ENCODE results near the gene GIN1. TPM values are rescaled to one million over a fixed set of nuclear protein-coding genes. Genes with fewer than 3 reads are reported as not detected.
A peak's percentile ranks its signal among the peaks of the same experiment; 100 is the strongest.
"Not testable (repeated sequence)": the region's sequence is repeated elsewhere in the genome, so short reads cannot be mapped to it uniquely, and the experiment has no call there.

GIN1 gene
- total RNA-seq, 4 donors from 2014 or later, result 8.3 to 11.7 (median 9.3) TPM

GRCh38 chr5:103059525-103059924 is 60.4 kb downstream of the GIN1 start:
- Histone ChIP-seq H3K4me3 (no peak overlapping the region), H3K9me3 (no peaks in the 10 kb centered on the region), H3K27ac (no peak overlapping the region), H3K4me1 (no peaks in the 10 kb centered on the region), H3K27me3 (no peaks in the 10 kb centered on the region), H3K36me3 (no peaks in the 10 kb centered on the region)
- DNase-seq, result no peak
- no peak for TF ChIP-seq POLR2A (IDR thresholded peaks at IDR 0.05)
- no peak for TF ChIP-seq CTCF (IDR thresholded peaks at IDR 0.05)

GRCh38 chr5:103057208-103058130 is 62.5 kb downstream of the GIN1 start:
- TF ChIP-seq POLR2A (IDR thresholded peaks at IDR 0.05) (no peak), CTCF (IDR thresholded peaks at IDR 0.05) (no peak)
- no peaks in the 10 kb centered on the region for H3K4me1 ChIP-seq
- no peaks in the 10 kb centered on the region for H3K27me3 ChIP-seq
- no peaks in the 10 kb centered on the region for H3K9me3 ChIP-seq
- H3K27ac ChIP-seq, result no peak overlapping the region
- H3K4me3 ChIP-seq, result no peak overlapping the region
- no peaks in the 10 kb centered on the region for H3K36me3 ChIP-seq
- DNase-seq, result no peak

GRCh38 chr5:103046706-103047105 is 73.2 kb downstream of the GIN1 start:
- H3K27me3 ChIP-seq, H3K27ac ChIP-seq, H3K4me3 ChIP-seq, H3K9me3 ChIP-seq, H3K4me1 ChIP-seq, DNase-seq, H3K36me3 ChIP-seq: not testable (repeated sequence)

GRCh38 chr5:103041071-103041676 is 78.8 kb downstream of the GIN1 start:
- Histone ChIP-seq H3K4me3 (no peak overlapping the region), H3K4me1 (no peaks in the 10 kb centered on the region), H3K27ac (no peak overlapping the region), H3K9me3 (no peaks in the 10 kb centered on the region), H3K27me3 (no peaks in the 10 kb centered on the region), H3K36me3 (no peaks in the 10 kb centered on the region)
- TF ChIP-seq POLR2A (IDR thresholded peaks at IDR 0.05), result no peak
- TF ChIP-seq CTCF (IDR thresholded peaks at IDR 0.05), result peak in 4 of 6 experiments; percentile 25 to 73 (median 58)
- no peak for DNase-seq

GRCh38 chr5:103037673-103038455 is 82.1 kb downstream of the GIN1 start:
- Histone ChIP-seq H3K27ac (no peak overlapping the region), H3K27me3 (no peaks in the 10 kb centered on the region), H3K4me1 (no peaks in the 10 kb centered on the region), H3K9me3 (no peaks in the 10 kb centered on the region), H3K36me3 (no peaks in the 10 kb centered on the region), H3K4me3 (no peak overlapping the region)
- no peak for TF ChIP-seq POLR2A (IDR thresholded peaks at IDR 0.05)
- no peak for TF ChIP-seq CTCF (IDR thresholded peaks at IDR 0.05)
- no peak for DNase-seq

Data from Peyer's patch (tissue), 4 donors.